Esophagus squamous epithelium (tissue), 5 donors: ENCODE data around the gene ATXN2L. TPM values are rescaled to one million over a fixed set of nuclear protein-coding genes. Genes with fewer than 3 reads are reported as not detected.
"Not testable (repeated sequence)": the region's sequence is repeated elsewhere in the genome, so short reads cannot be mapped to it uniquely, and the experiment has no call there.

Source experiments
- DNase-seq: peaks from one replicate; lab custom pipeline; 2025; lab: John Stamatoyannopoulos, UW
- H3K27ac ChIP-seq, 4 donors: fragments of 200-600 bp; sonication (generic); one replicate each; pipeline ENCODE4 v1.5.1; 2016 to 2019; ENCODE audit warnings: mild to moderate bottlenecking in 1 of 4
- H3K27me3 ChIP-seq, 4 donors: fragments of 200-600 bp; sonication (generic); 1 replicate in 3 of 4; 2 replicates in 1 of 4; pipeline versions ENCODE4 v1.5.1 to v1.6.0; 2017 to 2021; ENCODE audit warnings: antibody characterized with exemption in 1 of 4
- H3K36me3 ChIP-seq, 3 donors: fragments of 200-600 bp; sonication (generic); one replicate each; pipeline ENCODE4 v1.5.1; 2016 to 2019
- H3K4me1 ChIP-seq, 3 donors: fragments of 200-600 bp; sonication (generic); one replicate each; pipeline ENCODE4 v1.5.1; 2017 to 2019
- H3K4me3 ChIP-seq, 4 donors: fragments of 200-600 bp; sonication (generic); 1 replicate in 3 of 4; 2 replicates in 1 of 4; pipeline ENCODE4 v1.5.1; 2016 to 2019; ENCODE audit warnings: mild to moderate bottlenecking in 2 of 4, moderate library complexity in 1 of 4
- H3K9me3 ChIP-seq, 3 donors: fragments of 200-600 bp; sonication (generic); one replicate each; pipeline ENCODE4 v1.5.1; 2016 to 2019
- CTCF ChIP-seq, 6 experiments: fragments of 450-650 bp in 4 of 6; fragments of 200-600 bp in 2 of 6; sonication (generic) in 2 of 6; IDR thresholded peaks; one replicate each; pipeline ENCODE4 v1.5.1; 2016 to 2019; ENCODE audit warnings: antibody characterized with exemption in 6 of 6, mild to moderate bottlenecking in 4 of 6, moderate library complexity in 4 of 6
- POLR2A ChIP-seq, 4 donors: fragments of 450-650 bp; IDR thresholded peaks; one replicate each; pipeline ENCODE4 v1.6.1; 2017; ENCODE audit warnings: antibody characterized with exemption in 4 of 4, mild to moderate bottlenecking in 4 of 4, moderate library complexity in 3 of 4
- WGBS, 2 donors: methylation state at CpG; one replicate each; pipeline ENCODE4 v1.1.5; 2018; 5-methylcytosine and 5-hydroxymethylcytosine counted together
- intact Hi-C: fragments of 100-400 bp; cut with DNase I; formaldehyde crosslinking; loops from one replicate; pipeline ENCODE4 v1.15.0; 2022
- total RNA-seq, 4 donors: library from RNA; depleted of rRNA; stranded (reverse); fragments of >200 nt; gene quantifications; one replicate each; pipeline ENCODE4 v1.1.0, GENCODE V29; 2016
- donor health status: DM: yes; HTN: yes; CAD: no.

Gene ATXN2L
- total RNA-seq, 4 donors from 2014 or later, result 42.1 to 72.7 (median 67.1) TPM

DNA sequence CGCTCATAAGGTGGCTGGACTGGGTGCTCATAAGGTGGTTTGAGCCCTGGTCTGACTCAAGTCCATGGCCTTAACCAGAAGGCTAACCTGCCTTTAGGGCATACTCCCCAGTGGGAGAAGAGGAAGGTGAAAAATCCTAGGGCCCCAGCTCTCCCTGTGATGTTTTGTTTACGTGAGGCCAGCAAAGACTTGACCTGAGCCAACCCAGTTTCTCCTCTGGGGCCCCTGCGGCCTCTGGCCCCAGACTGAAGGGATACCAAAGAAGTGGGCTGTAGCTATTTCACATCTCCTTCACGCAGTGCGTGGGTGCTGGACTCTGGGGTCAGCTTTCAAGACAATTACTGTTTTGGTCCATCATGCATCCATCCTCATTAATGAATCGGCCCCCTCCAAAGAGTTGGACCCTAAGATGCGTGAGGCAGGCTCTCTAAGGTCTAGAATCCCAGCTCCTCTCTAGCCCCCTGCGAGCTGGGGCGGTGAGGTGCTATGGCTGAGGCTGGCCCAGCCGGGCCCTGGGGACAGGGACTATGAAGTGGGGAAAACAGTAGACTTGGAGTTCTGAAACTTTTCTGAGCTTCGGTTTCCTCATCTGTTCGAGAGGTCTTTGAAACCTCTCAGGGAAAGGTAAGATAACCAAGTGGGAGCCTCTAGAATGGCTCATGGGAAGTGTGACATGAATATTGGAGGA lies 42.3 kb downstream of the ATXN2L start:
- H3K9me3 ChIP-seq, result no peaks in the 10 kb centered on the region

GRCh38 chr16:28865722-28866453 lies 43.1 kb downstream of the ATXN2L start:
- intact Hi-C loops, result no loop called here
- no peak for DNase-seq

More for the DNA sequence above, 42.3 kb downstream of the ATXN2L start:
- intact Hi-C loops, result no loop called here
- Histone ChIP-seq H3K27ac (peak overlapping the region in 3 of 4 donors; percentile 91 to 95 (median 93)), H3K27me3 (no peaks in the 10 kb centered on the region), H3K4me1 (peaks cover 6 to 36% (median 20%) of the 10 kb centered on the region in 3 donors), H3K36me3 (peaks cover 10 to 48% (median 23%) of the 10 kb centered on the region in 3 donors), H3K4me3 (no peak overlapping the region)
- 82 to 96% methylated on average over 6 to 9 of the region's 12 CpGs for WGBS, 2 donors
- no peak for TF ChIP-seq CTCF (IDR thresholded peaks at IDR 0.05)
- no peak for TF ChIP-seq POLR2A (IDR thresholded peaks at IDR 0.05)
- DNase-seq, result no peak

GRCh38 chr16:28866454-28866804 lies 43.6 kb downstream of the ATXN2L start:
- peaks cover 19 to 61% (median 29%) of the 10 kb centered on the region in 3 donors for H3K36me3 ChIP-seq
- H3K27ac ChIP-seq, result no peak overlapping the region
- 75 to 85% methylated on average over 13 to 14 of the region's 17 CpGs for WGBS, 2 donors
- no peaks in the 10 kb centered on the region for H3K9me3 ChIP-seq
- TF ChIP-seq POLR2A (IDR thresholded peaks at IDR 0.05) (no peak), CTCF (IDR thresholded peaks at IDR 0.05) (no peak)
- intact Hi-C loops, result no loop called here
- no peak overlapping the region for H3K4me3 ChIP-seq
- DNase-seq, result no peak
- no peaks in the 10 kb centered on the region for H3K27me3 ChIP-seq
- H3K4me1 ChIP-seq, result peaks cover 6 to 36% (median 20%) of the 10 kb centered on the region in 3 donors

More at GRCh38 chr16:28865722-28866453, 43.1 kb downstream of the ATXN2L start:
- H3K4me1 ChIP-seq, result peaks cover 6 to 36% (median 20%) of the 10 kb centered on the region in 3 donors
- TF ChIP-seq CTCF (IDR thresholded peaks at IDR 0.05), result no peak
- TF ChIP-seq POLR2A (IDR thresholded peaks at IDR 0.05), result no peak
- H3K4me3 ChIP-seq, result no peak overlapping the region
- WGBS, 2 donors, result 77 to 82% methylated on average over 4 to 29 of the region's 32 CpGs
- H3K27me3 ChIP-seq, result no peaks in the 10 kb centered on the region
- H3K36me3 ChIP-seq, result peaks cover 18 to 56% (median 29%) of the 10 kb centered on the region in 3 donors
- H3K9me3 ChIP-seq, result no peaks in the 10 kb centered on the region
- H3K27ac ChIP-seq, result no peak overlapping the region

DNA sequence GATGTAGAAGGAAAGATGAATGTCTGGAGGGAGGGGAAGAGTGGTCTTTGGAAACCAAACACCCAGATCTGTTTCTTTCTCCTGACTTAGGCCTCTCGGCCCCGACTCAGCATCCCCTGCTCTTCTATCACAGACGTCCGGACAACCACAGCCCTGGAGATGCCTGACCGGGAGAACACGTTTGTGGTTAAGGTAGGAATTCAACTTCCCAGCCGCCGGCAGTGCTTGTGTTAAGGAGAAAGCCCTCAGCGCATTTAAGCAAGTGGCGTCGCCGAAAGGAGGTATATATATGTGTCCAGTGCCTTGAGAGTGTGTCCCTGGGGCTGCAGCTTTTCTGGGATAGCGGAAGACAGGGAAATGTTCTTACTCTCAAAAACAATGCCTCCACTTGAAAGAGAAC lies 44.4 kb downstream of the ATXN2L start:
- no peak overlapping the region for H3K27ac ChIP-seq
- H3K36me3 ChIP-seq, result peaks cover 19 to 69% (median 32%) of the 10 kb centered on the region in 3 donors
- intact Hi-C loops, result no loop called here
- TF ChIP-seq POLR2A (IDR thresholded peaks at IDR 0.05) (no peak), CTCF (IDR thresholded peaks at IDR 0.05) (no peak)
- 87 to 91% methylated on average over 13 of the region's 13 CpGs for WGBS, 2 donors
- H3K4me3 ChIP-seq, result no peak overlapping the region
- H3K4me1 ChIP-seq, result peaks cover 6 to 34% (median 20%) of the 10 kb centered on the region in 3 donors
- DNase-seq, result no peak
- H3K27me3 ChIP-seq, result no peaks in the 10 kb centered on the region
- no peaks in the 10 kb centered on the region for H3K9me3 ChIP-seq

- 83 to 85% methylated on average over 5 to 9 of the region's 9 CpGs for WGBS, 2 donors
- Histone ChIP-seq H3K4me1 (peaks cover 6 to 30% (median 17%) of the 10 kb centered on the region in 3 donors), H3K36me3 (peaks cover 19 to 73% (median 36%) of the 10 kb centered on the region in 3 donors)
- H3K27ac ChIP-seq, H3K9me3 ChIP-seq, intact Hi-C loops, DNase-seq, H3K4me3 ChIP-seq, H3K27me3 ChIP-seq: not testable (repeated sequence)
Measured at GRCh38 chr16:28867646-28868045, 44.8 kb downstream of the ATXN2L start.
